ENCODE data around the gene MEGF11.

Gene MEGF11

DNA sequence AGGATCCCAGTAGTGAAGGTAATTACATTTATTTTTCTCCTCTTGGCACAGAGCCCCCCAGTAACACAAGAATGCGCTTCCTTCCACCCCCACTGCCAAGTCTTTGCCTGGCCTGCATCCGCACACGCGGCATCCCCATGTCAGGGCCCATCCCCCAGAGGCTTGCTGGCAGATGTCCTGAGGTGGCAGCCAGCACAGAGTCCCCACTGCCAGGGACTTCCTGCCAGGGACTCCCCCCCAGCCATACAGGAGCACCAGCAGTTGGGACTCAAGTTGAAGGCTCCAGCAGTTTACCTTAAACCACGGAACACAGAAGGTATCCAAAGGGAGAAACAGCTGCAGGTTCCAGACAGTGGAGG is 41.0 kb downstream of the MEGF11 start:
- DNase-seq: no peak

DNA sequence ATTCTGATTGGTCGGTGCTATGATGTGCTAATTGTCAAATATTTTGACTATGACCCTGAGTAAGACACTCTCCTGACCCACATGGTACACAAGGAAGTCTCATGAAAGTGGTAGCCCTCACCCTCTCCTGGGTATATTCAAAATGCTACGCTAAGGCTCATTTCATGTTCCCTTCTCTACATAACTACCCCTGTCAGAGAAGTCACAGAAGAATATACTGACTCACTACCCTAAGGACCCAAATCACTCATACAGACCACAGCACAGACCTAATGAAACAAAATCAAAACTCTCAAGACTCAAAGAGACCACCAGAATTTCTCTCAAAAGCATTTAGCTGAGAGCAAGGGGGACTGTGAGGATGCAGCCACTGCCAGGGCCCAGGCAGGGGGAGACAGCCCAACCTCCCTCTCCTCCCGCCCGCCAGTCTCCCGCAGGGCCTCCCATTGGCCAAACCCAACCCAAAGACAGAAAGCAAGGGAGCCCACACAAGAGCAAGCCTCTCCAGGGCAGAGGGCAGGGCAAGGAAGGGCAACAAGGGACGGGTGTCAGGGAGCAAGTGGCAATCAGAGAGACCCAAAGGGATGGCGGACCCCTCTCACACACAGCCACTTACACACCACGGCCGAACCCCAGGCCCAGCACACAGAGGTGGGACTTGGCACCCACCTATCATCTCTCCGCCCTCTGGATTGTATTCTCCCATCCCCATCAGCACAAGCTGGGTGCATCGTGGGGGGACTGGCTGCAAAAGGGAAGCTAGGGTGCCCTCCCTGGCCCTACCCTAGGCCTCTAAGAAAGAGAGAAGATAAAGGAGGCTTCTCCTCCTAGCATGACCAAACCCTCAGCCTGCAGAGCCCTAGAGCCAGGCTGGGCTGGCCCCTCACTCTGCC is 41.6 kb downstream of the MEGF11 start:
- no peak for DNase-seq

DNA sequence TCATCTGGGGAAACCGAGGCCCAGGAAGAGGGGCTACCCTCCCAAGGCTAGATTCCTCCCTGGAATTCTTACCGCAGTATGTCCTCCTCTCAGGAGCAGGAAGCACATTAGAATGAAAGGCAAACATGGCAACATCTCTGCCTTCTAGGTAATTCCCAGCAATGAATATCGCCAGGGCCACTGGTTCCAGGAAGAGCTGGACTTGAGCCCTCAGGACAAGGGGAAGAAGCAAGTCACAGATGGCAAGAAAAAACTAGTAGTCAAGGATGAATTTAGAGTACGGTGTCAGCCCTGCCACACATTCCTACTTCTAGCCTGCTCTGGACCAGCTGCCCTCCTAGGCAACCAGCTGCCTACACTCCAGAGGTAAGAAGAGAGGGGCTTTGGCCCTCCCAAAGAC is 42.9 kb downstream of the MEGF11 start:
- no peak for DNase-seq

DNA sequence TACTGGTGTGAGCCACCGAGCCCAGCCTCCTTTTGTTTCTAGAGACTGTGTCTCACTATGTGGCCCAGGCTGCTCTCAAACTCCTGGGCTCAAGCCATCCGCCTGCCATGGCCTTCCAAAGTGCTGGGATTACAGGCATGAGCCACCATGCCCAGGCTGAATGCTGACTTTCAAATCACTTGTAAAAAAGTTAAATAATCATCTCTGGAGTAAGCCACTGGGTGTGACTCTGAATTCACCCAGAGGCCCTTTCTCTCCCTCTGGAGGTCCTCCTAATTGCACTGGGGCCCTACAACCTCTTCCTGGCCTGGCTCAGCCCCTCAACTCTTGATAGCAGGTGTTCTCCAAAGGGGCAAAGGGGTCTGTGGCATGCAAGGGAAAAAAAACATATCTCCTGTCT is 54.8 kb downstream of the MEGF11 start:
- DNase-seq: no peak

DNA sequence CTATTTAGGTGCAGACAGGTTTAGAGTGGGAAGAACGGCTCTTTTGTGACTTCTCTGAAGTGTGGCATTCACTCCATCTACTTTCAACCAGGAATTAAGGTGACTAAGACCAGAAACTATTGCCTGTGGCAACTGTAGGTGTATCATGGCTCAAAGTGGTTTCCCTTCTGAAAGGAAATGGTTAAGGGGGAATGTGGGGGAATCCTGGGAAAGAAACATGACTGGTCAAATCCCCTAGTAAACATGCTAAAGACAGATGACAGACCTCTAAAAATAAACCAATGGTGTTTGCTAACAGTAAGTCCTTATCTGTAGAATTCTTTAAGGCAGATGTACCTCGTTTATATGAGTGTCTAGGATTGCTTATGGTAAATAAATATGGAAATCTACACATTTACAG is 56.9 kb downstream of the MEGF11 start:
- DNase-seq: no peak

- DNase-seq: no peak
Measured at GRCh38 chr15:66195621-66196230, 57.8 kb downstream of the MEGF11 start.

DNA sequence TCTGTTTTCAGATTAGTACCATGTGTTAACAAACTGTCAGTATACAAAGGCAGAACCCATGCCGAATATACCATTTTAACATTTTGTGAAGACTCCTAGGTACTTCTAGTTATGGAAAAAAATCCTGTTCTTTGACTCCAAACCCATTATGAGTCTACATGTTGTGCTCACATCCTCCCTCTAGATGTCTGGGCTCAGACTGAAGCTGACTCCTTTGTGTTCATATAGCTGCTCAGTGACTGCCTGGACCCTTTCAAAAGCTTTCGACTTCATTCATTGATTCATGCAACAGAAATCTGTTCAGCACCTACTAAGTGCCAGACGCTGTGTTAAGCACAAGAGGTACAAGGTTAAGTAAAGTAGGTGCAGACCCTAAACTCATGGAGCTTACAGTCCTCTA is 60.5 kb downstream of the MEGF11 start:
- DNase-seq: no peak

DNA sequence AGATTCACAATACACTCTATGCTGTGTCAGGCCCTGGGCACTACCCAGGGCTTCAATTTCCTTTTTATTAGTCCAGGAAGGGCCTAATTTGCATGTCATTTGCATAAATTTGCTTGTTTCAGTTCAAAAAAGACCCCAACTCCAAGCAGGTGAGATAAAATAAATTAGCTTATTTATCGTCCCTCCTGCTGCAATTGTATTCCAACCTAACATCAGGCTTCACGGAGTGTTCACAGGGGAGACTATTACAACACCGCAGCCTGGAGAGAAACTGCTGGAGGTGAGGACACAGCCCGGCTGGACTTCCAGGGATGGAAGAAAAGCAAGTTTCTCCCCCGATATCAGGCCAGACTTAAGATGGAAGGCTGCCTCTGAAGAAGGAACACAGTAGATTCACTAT is 62.8 kb downstream of the MEGF11 start:
- DNase-seq: no peak

GRCh38 chr15:66189291-66189690 is 64.3 kb downstream of the MEGF11 start:
- no peak for DNase-seq

DNA sequence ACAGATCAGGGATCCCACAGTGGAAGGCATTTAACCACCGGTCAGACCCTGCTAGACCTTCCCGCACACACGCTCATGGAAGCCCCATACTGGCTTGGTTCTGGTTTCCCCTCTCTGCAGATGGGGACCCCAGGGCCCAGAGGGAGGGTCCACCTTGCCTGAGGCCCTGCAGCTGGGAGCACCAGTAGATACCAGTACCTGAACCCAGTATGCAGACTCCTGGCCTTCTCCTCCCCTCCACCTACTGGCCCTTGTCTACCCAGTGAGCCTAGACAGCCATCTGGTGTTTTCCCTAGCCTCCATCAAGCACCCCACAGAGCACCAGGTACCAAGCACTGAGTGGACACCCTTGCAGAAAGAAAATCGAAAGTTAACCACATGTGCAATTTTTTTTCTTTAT is 65.1 kb downstream of the MEGF11 start:
- DNase-seq: no peak

DNA sequence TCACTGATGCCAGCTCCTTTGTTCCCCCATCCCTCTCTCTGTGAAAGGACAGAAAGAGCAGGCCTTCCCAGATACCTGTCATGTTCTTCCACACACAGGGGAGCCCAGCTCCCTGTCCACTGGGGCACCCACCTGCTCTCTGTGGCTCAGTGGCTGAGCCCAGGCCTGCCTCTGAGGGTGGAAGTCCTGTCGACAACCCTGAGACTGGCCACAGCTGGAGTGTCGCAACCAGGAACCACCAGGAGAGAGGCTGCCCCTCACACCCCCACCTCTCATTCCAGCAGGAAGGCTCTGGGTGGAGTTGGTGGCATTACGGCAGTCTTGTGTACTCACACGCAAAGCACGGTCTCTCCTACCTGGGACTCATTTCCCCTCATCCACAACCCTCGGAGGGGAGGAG is 66.3 kb downstream of the MEGF11 start:
- no peak for DNase-seq

GRCh38 chr15:66186049-66186825 is 67.3 kb downstream of the MEGF11 start:
- DNase-seq: no peak

GRCh38 chr15:66184936-66185790 is 68.4 kb downstream of the MEGF11 start:
- DNase-seq: no peak

DNA sequence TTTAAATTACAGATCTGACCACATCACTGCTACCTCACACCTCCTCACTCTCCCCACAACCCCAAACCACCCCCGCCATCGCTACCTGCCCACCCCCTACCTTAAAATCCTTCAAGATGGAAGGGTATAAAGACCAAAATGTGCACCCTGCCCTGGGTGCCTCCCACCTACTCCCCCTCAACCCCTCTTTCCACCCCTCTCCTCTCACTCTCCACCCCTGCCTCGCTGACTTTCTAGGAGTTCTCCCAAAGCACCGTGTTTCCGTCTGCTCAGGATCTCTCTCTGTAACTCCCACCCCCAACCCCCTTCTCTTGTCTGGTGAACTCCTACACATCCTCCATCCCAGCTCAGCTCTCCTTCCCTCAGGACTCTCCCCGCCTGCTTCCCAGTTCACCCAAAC is 69.1 kb downstream of the MEGF11 start:
- DNase-seq: no peak

GRCh38 chr15:66180531-66181097 is 72.9 kb downstream of the MEGF11 start:
- no peak for DNase-seq

- no peak for DNase-seq
Measured at GRCh38 chr15:66178531-66178910, 75.0 kb downstream of the MEGF11 start.

GRCh38 chr15:66172324-66172980 is 81.1 kb downstream of the MEGF11 start:
- no peak for DNase-seq

GRCh38 chr15:66171841-66172240 is 81.7 kb downstream of the MEGF11 start:
- no peak for DNase-seq

- no peak for DNase-seq
Measured at GRCh38 chr15:66170716-66171115, 82.8 kb downstream of the MEGF11 start.

DNA sequence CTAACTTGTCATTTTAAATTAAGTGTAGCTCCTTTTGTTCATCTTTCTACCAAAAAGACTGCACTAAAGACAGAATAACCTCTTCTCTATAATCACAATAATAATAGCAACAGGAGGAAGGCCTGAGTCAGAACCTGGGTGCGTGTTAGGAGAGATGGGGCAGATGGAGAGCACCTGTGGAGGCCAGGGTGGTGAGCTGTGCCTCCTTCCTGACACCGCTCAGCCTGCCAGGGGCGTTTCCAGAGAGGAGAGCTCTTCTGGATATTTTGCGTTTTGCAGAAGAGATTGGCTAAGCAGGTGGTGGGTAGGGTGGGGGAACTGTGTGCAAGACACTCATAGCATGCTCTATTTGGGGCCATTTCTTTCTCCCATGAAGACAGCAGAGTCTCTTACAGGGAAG is 83.5 kb downstream of the MEGF11 start:
- DNase-seq: no peak

- DNase-seq: no peak
Measured at GRCh38 chr15:66169625-66170024, 83.9 kb downstream of the MEGF11 start.

DNA sequence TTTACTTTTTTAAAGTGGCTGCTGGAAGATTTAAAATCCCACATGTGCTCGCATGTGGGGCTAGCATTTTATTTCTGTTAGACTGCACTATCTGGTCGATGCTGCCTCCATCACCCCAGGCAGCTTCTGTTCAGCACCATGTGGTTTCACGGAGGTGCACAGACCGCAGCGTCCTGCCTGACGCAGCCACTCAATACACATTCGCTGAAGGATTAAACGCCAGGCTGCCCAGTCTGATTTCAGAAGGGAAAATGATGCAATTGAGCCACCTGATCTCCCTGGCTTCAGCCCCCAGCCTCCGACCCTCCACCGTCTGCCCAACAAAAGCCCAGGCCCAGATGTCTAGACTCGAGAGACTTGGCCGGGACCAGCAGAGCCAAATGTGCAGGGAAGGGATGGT is 84.5 kb downstream of the MEGF11 start:
- DNase-seq: no peak

All from NCI-H1930 (cell line).